Ovary (tissue), 9 donors: ENCODE measurements around the gene ZMIZ2. TPM values are rescaled to one million over a fixed set of nuclear protein-coding genes. Genes with fewer than 3 reads are reported as not detected.
"Not testable (repeated sequence)": the region's sequence is repeated elsewhere in the genome, so short reads cannot be mapped to it uniquely, and the experiment has no call there.

ENCODE experiments used
- DNase-seq, 5 donors: peaks; one replicate each; pipeline ENCODE4 v3.0.0-alpha.2; 2019 to 2020
- H3K27ac ChIP-seq, 2 donors: fragments of 200-600 bp; one replicate each; pipeline versions ENCODE4 v1.5.1 to v1.8.0; 2019 to 2022
- H3K27me3 ChIP-seq: fragments of 200-600 bp; one replicate; pipeline ENCODE4 v1.8.0; 2022
- H3K36me3 ChIP-seq: fragments of 200-600 bp; sonication (generic); one replicate; pipeline ENCODE4 v1.5.1; 2019
- H3K4me1 ChIP-seq: one replicate; pipeline ENCODE4 v1.8.1; 2013; ENCODE audit warnings: mild to moderate bottlenecking, moderate library complexity; ENCODE audit not compliant: insufficient read depth
- H3K4me3 ChIP-seq: fragments of 200-600 bp; sonication (generic); one replicate; pipeline ENCODE4 v1.5.1; 2017
- H3K9me3 ChIP-seq, 2 donors: fragments of 200-600 bp in 1 of 2; sonication (generic) in 1 of 2; one replicate each; pipeline versions ENCODE4 v1.5.1 to v1.8.1; 2013 to 2019; ENCODE audit warnings: mild to moderate bottlenecking in 1 of 2, moderate library complexity in 1 of 2
- CTCF ChIP-seq, 3 donors: fragments of 450-650 bp in 2 of 3; fragments of 200-600 bp in 1 of 3; IDR thresholded peaks; one replicate each; pipeline versions ENCODE4 v1.5.1 to v1.8.0; 2016 to 2022; ENCODE audit warnings: antibody characterized with exemption in 3 of 3, mild to moderate bottlenecking in 1 of 3
- EP300 ChIP-seq: sonication (generic); formaldehyde crosslinking; IDR thresholded peaks from one replicate; pipeline ENCODE4 v1.6.1; 2017; ENCODE audit warnings: antibody characterized with exemption
- POLR2A ChIP-seq: fragments of 450-650 bp; IDR thresholded peaks from one replicate; pipeline ENCODE4 v1.6.1; 2017; ENCODE audit warnings: antibody characterized with exemption, mild to moderate bottlenecking, moderate library complexity
- WGBS, 3 donors: extraction: QIAGEN DNeasy Blood & Tissue Kit in 1 of 3; methylation state at CpG; one replicate each; pipeline versions ENCODE4 v1.1.5 to v1.1.7; 2013 to 2017; 5-methylcytosine and 5-hydroxymethylcytosine counted together
- intact Hi-C, 4 donors: fragments of 100-400 bp; cut with DNase I; formaldehyde crosslinking; loops; one replicate each; pipeline versions ENCODE4 v1.11.0 to v1.15.1; 2022 to 2023
- polyA plus RNA-seq, 2 donors: library from polyadenylated mRNA; stranded (reverse); fragments of 200-250 nt in 1 of 2; fragments of 350-450 nt in 1 of 2; fragmentation: Illumina TruSeq in 1 of 2; extraction: RNeasy Lipid Tissue Mini Kit (QIAGEN cat#74804) in 1 of 2; gene quantifications; one replicate each; pipeline ENCODE4 v1.2.3, GENCODE V29; 2013 to 2014
- total RNA-seq, 7 donors: library from RNA; depleted of rRNA in 2 of 7; stranded (reverse); fragments of >200 nt in 2 of 7; fragmentation: NEBNext Ultra II Directional in 3 of 7; extraction: Animal tissue kit (Norgen Biotek cat#: 25700) in 3 of 7; gene quantifications; one replicate each; pipeline versions ENCODE4 v1.1.0 to v1.2.4, GENCODE V29; 2016 to 2023
- donor health status: DM: no; HTN: no; CAD: no; lungs with moderate emphysema.
- donor health status: DM: no; HTN: no; CAD: no.
- donor health status: Bipolar disorder and iron deficiency.
- donor health status: DM: yes; HTN: yes; CAD: no.
- donor health status: DM: no; HTN: no; CAD: no.
- donor health status: DM: yes; HTN: yes; CAD: no.

ZMIZ2 gene
- total and polyA plus RNA-seq, 9 donors = 12.7 to 85.5 (median 68.5) TPM

GRCh38 chr7:44772440-44772839 lies 23.8 kb downstream of the ZMIZ2 start:
- Histone ChIP-seq H3K4me1 (peaks cover 12% of the 10 kb centered on the region), H3K36me3 (no peaks in the 10 kb centered on the region), H3K9me3 (no peaks in the 10 kb centered on the region), H3K27ac (no peak overlapping the region), H3K4me3 (no peak overlapping the region), H3K27me3 (no peaks in the 10 kb centered on the region)
- DNase-seq = no peak
- TF ChIP-seq POLR2A = no peak
- WGBS, 3 donors = 58 to 71% (median 59%) methylated on average over 6 of the region's 6 CpGs
- intact Hi-C loops = no loop called here

- Histone ChIP-seq H3K4me1 (peaks cover 10% of the 10 kb centered on the region), H3K36me3 (no peaks in the 10 kb centered on the region), H3K4me3 (no peak overlapping the region), H3K27me3 (no peaks in the 10 kb centered on the region), H3K27ac (no peak overlapping the region), H3K9me3 (no peaks in the 10 kb centered on the region)
- TF ChIP-seq EP300 (no peak), CTCF (IDR thresholded peaks at IDR 0.05) (no peak), POLR2A (no peak)
- DNase-seq = no peak
- intact Hi-C loops = no loop called here
- WGBS, 3 donors = 69 to 78% (median 73%) methylated on average over 10 of the region's 10 CpGs
Measured at GRCh38 chr7:44772867-44773266, 24.2 kb downstream of the ZMIZ2 start.

- H3K4me1 ChIP-seq, DNase-seq, intact Hi-C loops, H3K9me3 ChIP-seq, H3K4me3 ChIP-seq, H3K27me3 ChIP-seq, H3K27ac ChIP-seq, H3K36me3 ChIP-seq: not testable (repeated sequence)
- WGBS, 3 donors = 62 to 68% (median 67%) methylated on average over 3 of the region's 3 CpGs
Measured at GRCh38 chr7:44774486-44774885, 25.8 kb downstream of the ZMIZ2 start.

GRCh38 chr7:44775383-44776107 lies 26.9 kb downstream of the ZMIZ2 start:
- intact Hi-C loops = no loop called here
- no peak overlapping the region for H3K4me3 ChIP-seq
- H3K4me1 ChIP-seq = no peaks in the 10 kb centered on the region
- 80 to 84% (median 82%) methylated on average over 6 of the region's 6 CpGs for WGBS, 3 donors
- H3K36me3 ChIP-seq = no peaks in the 10 kb centered on the region
- H3K9me3 ChIP-seq = no peaks in the 10 kb centered on the region
- no peak for TF ChIP-seq EP300
- TF ChIP-seq POLR2A = no peak
- no peak for TF ChIP-seq CTCF (IDR thresholded peaks at IDR 0.05)
- H3K27me3 ChIP-seq = no peaks in the 10 kb centered on the region
- no peak for DNase-seq
- H3K27ac ChIP-seq = no peak overlapping the region

- Histone ChIP-seq H3K9me3 (no peaks in the 10 kb centered on the region), H3K27ac (no peak overlapping the region), H3K27me3 (no peaks in the 10 kb centered on the region), H3K4me3 (no peak overlapping the region), H3K4me1 (no peaks in the 10 kb centered on the region), H3K36me3 (no peaks in the 10 kb centered on the region)
- TF ChIP-seq EP300 (no peak), POLR2A (no peak), CTCF (IDR thresholded peaks at IDR 0.05) (no peak)
- no peak for DNase-seq
- intact Hi-C loops = no loop called here
- WGBS, 3 donors = 78 to 83% (median 82%) methylated on average over 3 of the region's 3 CpGs
Measured at GRCh38 chr7:44776211-44776610, 27.6 kb downstream of the ZMIZ2 start.
